Anterior cingulate cortex (tissue), 58 donors: Measurements from ENCODE around the gene FHOD1.
A peak's percentile ranks its signal among the peaks of the same experiment; 100 is the strongest.

Source experiments
- DNase-seq, 58 donors: peaks; one replicate each; lab custom pipeline; 2025; lab: John Stamatoyannopoulos, UW

The FHOD1 gene

GRCh38 chr16:67237396-67238277, 9.6 kb downstream of the FHOD1 start:
- no peak for DNase-seq

GRCh38 chr16:67236563-67237395, 10.5 kb downstream of the FHOD1 start:
- DNase-seq, result peak in 8 of 58 donors; percentile 21 to 82 (median 34)

GRCh38 chr16:67235816-67236562, 11.3 kb downstream of the FHOD1 start:
- DNase-seq, result peak in 1 of 58 donors; percentile 80

- no peak for DNase-seq
These were observed 13.1 kb downstream of the FHOD1 start for GRCh38 chr16:67234180-67234597.

GRCh38 chr16:67233596-67233995, 13.7 kb downstream of the FHOD1 start:
- DNase-seq, result no peak

GRCh38 chr16:67230809-67231660, 16.2 kb downstream of the FHOD1 start:
- DNase-seq, result no peak

- no peak for DNase-seq
These were observed 17.1 kb downstream of the FHOD1 start for GRCh38 chr16:67229906-67230808.

- DNase-seq, result no peak
These were observed 18.4 kb downstream of the FHOD1 start for GRCh38 chr16:67228905-67229304.

- DNase-seq, result no peak
These were observed 19.1 kb downstream of the FHOD1 start for GRCh38 chr16:67228034-67228785.

- no peak for DNase-seq
These were observed 19.7 kb downstream of the FHOD1 start for GRCh38 chr16:67227567-67227921.

GRCh38 chr16:67226804-67227566, 20.3 kb downstream of the FHOD1 start, which contains the start of gene TMEM208:
TSS of gene TMEM208 (plus strand) at chr16:67227130. CDS start at chr16:67227219, 89 bp downstream.
- peak; percentile 54 to 97 (median 93) for DNase-seq

GRCh38 chr16:67226295-67226803, 20.9 kb downstream of the FHOD1 start:
- no peak for DNase-seq

GRCh38 chr16:67223992-67224391, 23.3 kb downstream of the FHOD1 start:
- no peak for DNase-seq

GRCh38 chr16:67216612-67217490, 30.4 kb downstream of the FHOD1 start:
- peak in 2 of 58 donors; percentile 5 to 22 for DNase-seq

- no peak for DNase-seq
These were observed 31.6 kb downstream of the FHOD1 start for GRCh38 chr16:67215706-67216105.
